Mesenchymal stem cell (in vitro differentiated cells and primary cell): Measurements from ENCODE around the gene PTPRD.
A peak's percentile ranks its signal among the peaks of the same experiment; 100 is the strongest.

Source experiments
- DNase-seq: peaks from one replicate; pipeline ENCODE4 v3.0.0-alpha.2; 2013
- H2AFZ ChIP-seq: one replicate; pipeline ENCODE4 v1.6.1; 2013; ENCODE audit warnings: low read depth, mild to moderate bottlenecking, control low read depth, inconsistent platforms, low read length, moderate library complexity
- H2AK5ac ChIP-seq: 2 replicates; pipeline ENCODE4 v1.6.1; 2013; ENCODE audit warnings: low read length, moderate library complexity, mild to moderate bottlenecking, inconsistent platforms; ENCODE audit not compliant: severe bottlenecking
- H2BK120ac ChIP-seq: one replicate; pipeline ENCODE4 v1.6.1; 2013; ENCODE audit warnings: low read depth, mild to moderate bottlenecking, inconsistent platforms, low read length, moderate library complexity
- H2BK12ac ChIP-seq, 2 experiments: one replicate each; pipeline ENCODE4 v1.6.1; 2013; ENCODE audit warnings: inconsistent platforms in 2 of 2, low read length in 2 of 2, mild to moderate bottlenecking in 2 of 2, moderate library complexity in 2 of 2, control low read depth in 1 of 2
- H2BK15ac ChIP-seq: one replicate; pipeline ENCODE4 v1.6.1; 2013; ENCODE audit warnings: mild to moderate bottlenecking, low read depth, inconsistent platforms; ENCODE audit not compliant: poor library complexity, severe bottlenecking
- H2BK5ac ChIP-seq: 2 replicates; pipeline ENCODE4 v1.6.1; 2013; ENCODE audit warnings: low read depth, mild to moderate bottlenecking, low read length, control low read depth, inconsistent platforms; ENCODE audit not compliant: poor library complexity, severe bottlenecking
- H3K14ac ChIP-seq, 2 experiments: one replicate each; pipeline ENCODE4 v1.6.1; 2013; ENCODE audit warnings: inconsistent platforms in 2 of 2, low read length in 2 of 2, control low read depth in 1 of 2, mild to moderate bottlenecking in 1 of 2, moderate library complexity in 1 of 2
- H3K18ac ChIP-seq, 2 experiments: one replicate each; pipeline ENCODE4 v1.6.1; 2013; ENCODE audit warnings: inconsistent platforms in 2 of 2, low read length in 2 of 2, control low read depth in 1 of 2, low read depth in 1 of 2, mild to moderate bottlenecking in 1 of 2
- H3K23ac ChIP-seq, 2 experiments: one replicate each; pipeline ENCODE4 v1.6.1; 2013; ENCODE audit warnings: inconsistent platforms in 2 of 2, low read length in 2 of 2, mild to moderate bottlenecking in 2 of 2, moderate library complexity in 2 of 2, control low read depth in 1 of 2
- H3K27ac ChIP-seq: 2 replicates; pipeline ENCODE4 v1.5.1; 2013; ENCODE audit warnings: mild to moderate bottlenecking, moderate library complexity, low read length, control low read depth, inconsistent platforms; ENCODE audit not compliant: poor library complexity, severe bottlenecking
- H3K27me3 ChIP-seq, 2 experiments: 2 replicates each; pipeline versions ENCODE4 v1.6.1 to v1.7.0; 2013; ENCODE audit warnings: low read length in 2 of 2, mild to moderate bottlenecking in 2 of 2, moderate library complexity in 2 of 2, control low read depth in 1 of 2, inconsistent platforms in 1 of 2; ENCODE audit not compliant: control insufficient read depth in 1 of 2, insufficient read depth in 1 of 2
- H3K36me3 ChIP-seq, 2 experiments: 2 replicates each; pipeline versions ENCODE4 v1.6.1 to v1.7.0; 2013; ENCODE audit warnings: low read length in 2 of 2, control low read depth in 1 of 2, inconsistent platforms in 1 of 2, low read depth in 1 of 2, mild to moderate bottlenecking in 1 of 2; ENCODE audit not compliant: insufficient read depth in 2 of 2, control insufficient read depth in 1 of 2
- H3K4ac ChIP-seq, 2 experiments: one replicate each; pipeline ENCODE4 v1.6.1; 2013; ENCODE audit warnings: inconsistent platforms in 2 of 2, low read length in 2 of 2, mild to moderate bottlenecking in 2 of 2, moderate library complexity in 2 of 2, control low read depth in 1 of 2, low read depth in 1 of 2
- H3K4me1 ChIP-seq: 2 replicates; pipeline ENCODE4 v1.6.1; 2013; ENCODE audit warnings: low read depth, low read length, control low read depth; ENCODE audit not compliant: control insufficient read depth, insufficient read depth
- H3K4me2 ChIP-seq: 2 replicates; pipeline ENCODE4 v1.6.1; 2013; ENCODE audit warnings: low read length, mild to moderate bottlenecking, inconsistent platforms; ENCODE audit not compliant: poor library complexity, severe bottlenecking
- H3K4me3 ChIP-seq, 2 experiments: 2 replicates each; pipeline versions ENCODE4 v1.5.1 to v1.7.0; 2013; ENCODE audit warnings: low read length in 2 of 2, mild to moderate bottlenecking in 2 of 2, control low read depth in 1 of 2, low read depth in 1 of 2; ENCODE audit not compliant: insufficient read depth in 1 of 2
- H3K79me1 ChIP-seq: replicated peaks from 2 replicates; pipeline ENCODE4 v1.6.1; 2013; ENCODE audit warnings: mild to moderate bottlenecking, control low read depth, low read length, inconsistent platforms; ENCODE audit not compliant: poor library complexity, severe bottlenecking
- H3K9ac ChIP-seq: 2 replicates; pipeline ENCODE4 v1.7.0; 2013; ENCODE audit warnings: mild to moderate bottlenecking, low read length, moderate library complexity
- H3K9me3 ChIP-seq: 2 replicates; pipeline ENCODE4 v1.7.0; 2013; ENCODE audit warnings: mild to moderate bottlenecking, low read length; ENCODE audit not compliant: control insufficient read depth
- H4K8ac ChIP-seq: one replicate; pipeline ENCODE4 v1.6.1; 2013; ENCODE audit warnings: inconsistent platforms, mild to moderate bottlenecking, low read length, moderate library complexity
- H4K91ac ChIP-seq: one replicate; pipeline ENCODE4 v1.6.1; 2013; ENCODE audit warnings: mild to moderate bottlenecking, low read length, inconsistent platforms
- WGBS: methylation state at CpG from one replicate; pipeline ENCODE4 v1.1.7; 2013; ENCODE audit warnings: mixed read lengths; 5-methylcytosine and 5-hydroxymethylcytosine counted together

Gene PTPRD

DNA sequence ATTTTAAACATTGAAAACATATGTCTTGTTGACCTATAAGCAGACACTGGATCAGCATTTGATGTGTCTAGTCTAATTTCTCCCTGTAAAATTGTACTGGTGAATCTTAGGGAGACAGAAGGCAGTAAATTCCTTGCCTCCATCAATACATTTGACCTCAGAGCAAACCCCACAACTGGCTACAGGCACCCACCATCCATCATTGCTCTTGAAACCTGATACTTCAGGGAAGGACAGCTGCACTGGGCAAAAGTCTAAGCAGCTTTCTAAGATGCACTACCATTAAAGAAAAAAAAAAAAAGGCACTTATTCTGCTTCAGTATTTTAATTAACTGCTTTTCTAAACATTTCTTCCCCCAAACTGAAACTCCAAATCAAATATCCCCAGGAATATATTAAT, 1761.9 kb downstream of the PTPRD start:
- Histone ChIP-seq H3K4ac (no peak overlapping the region), H2AK5ac (no peak overlapping the region), H2BK12ac (no peak overlapping the region), H3K18ac (no peak overlapping the region), H2AFZ (no peak overlapping the region), H3K23ac (no peak overlapping the region), H3K79me1 (peaks cover 14% of the 10 kb centered on the region), H3K27me3 (no peaks in the 10 kb centered on the region), H3K4me1 (no peaks in the 10 kb centered on the region), H4K8ac (no peak overlapping the region), H3K27ac (no peak overlapping the region), H2BK5ac (no peak overlapping the region), H3K36me3 (no peaks in the 10 kb centered on the region), H3K9ac (no peak overlapping the region), H4K91ac (no peak overlapping the region), H2BK15ac (no peak overlapping the region), H3K14ac (no peak overlapping the region), H3K4me3 (no peak overlapping the region), H3K9me3 (no peaks in the 10 kb centered on the region), H2BK120ac (no peak overlapping the region), H3K4me2 (no peak overlapping the region)
- DNase-seq = no peak

DNA sequence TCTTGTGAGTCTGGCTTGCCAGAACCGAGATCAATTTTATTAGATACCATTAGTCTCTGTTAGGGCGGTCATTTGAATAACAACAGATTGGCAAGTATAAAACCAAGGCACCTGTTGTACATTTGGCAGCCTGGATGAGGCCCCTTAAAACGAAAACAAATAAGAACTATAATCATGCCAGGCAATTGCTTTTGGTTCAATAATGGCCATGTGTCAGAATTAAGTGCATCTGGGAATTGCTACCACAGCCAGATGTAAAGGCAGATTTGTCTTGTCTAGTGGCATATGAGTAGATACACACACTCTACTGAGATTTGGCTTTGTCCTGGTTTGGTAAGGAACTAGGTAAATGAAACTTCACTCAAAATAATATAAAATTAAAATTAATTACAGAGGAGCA, 1767.0 kb downstream of the PTPRD start:
- Histone ChIP-seq H3K27me3 (no peaks in the 10 kb centered on the region), H3K9me3 (no peaks in the 10 kb centered on the region), H3K27ac (no peak overlapping the region), H3K23ac (no peak overlapping the region), H3K79me1 (peaks cover 27% of the 10 kb centered on the region), H4K8ac (no peak overlapping the region), H3K36me3 (no peaks in the 10 kb centered on the region), H2BK12ac (no peak overlapping the region), H3K14ac (no peak overlapping the region), H2BK5ac (no peak overlapping the region), H3K9ac (no peak overlapping the region), H3K4ac (no peak overlapping the region), H2AK5ac (no peak overlapping the region), H3K4me2 (no peak overlapping the region), H2BK120ac (no peak overlapping the region), H3K4me3 (no peak overlapping the region), H3K18ac (no peak overlapping the region), H4K91ac (no peak overlapping the region), H2AFZ (no peak overlapping the region), H2BK15ac (no peak overlapping the region), H3K4me1 (no peaks in the 10 kb centered on the region)
- 91% methylated on average over 3 of the region's 3 CpGs for WGBS
- DNase-seq = no peak

DNA sequence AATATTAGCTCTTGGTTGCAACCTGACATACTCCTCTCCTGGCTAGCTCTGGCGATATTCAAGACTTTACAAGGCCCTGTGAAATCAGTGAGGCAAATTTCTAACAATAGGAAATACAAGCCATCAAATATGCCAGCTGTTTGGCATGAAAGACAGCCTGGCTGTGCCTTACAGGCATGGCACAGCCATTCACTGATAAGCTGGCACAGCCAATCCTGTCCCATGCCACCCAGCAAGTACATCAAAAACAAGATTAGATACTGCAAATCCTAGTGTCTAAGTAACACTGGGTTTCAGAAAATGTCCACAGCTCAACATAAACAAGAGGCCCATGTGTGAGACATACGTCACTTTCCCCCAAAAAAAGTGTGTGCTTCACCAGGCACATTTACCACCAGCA, 1767.4 kb downstream of the PTPRD start:
- H3K14ac ChIP-seq = no peak overlapping the region
- H3K9me3 ChIP-seq = no peaks in the 10 kb centered on the region
- no peak overlapping the region for H3K9ac ChIP-seq
- no peak overlapping the region for H3K4me3 ChIP-seq
- H2BK15ac ChIP-seq = no peak overlapping the region
- no peak overlapping the region for H3K23ac ChIP-seq
- H2BK120ac ChIP-seq = no peak overlapping the region
- H2AK5ac ChIP-seq = peak overlapping the region; percentile 54
- H3K27ac ChIP-seq = no peak overlapping the region
- peaks cover 27% of the 10 kb centered on the region for H3K79me1 ChIP-seq
- no peak overlapping the region for H2BK5ac ChIP-seq
- no peak overlapping the region for H4K91ac ChIP-seq
- H3K36me3 ChIP-seq = no peaks in the 10 kb centered on the region
- no peak overlapping the region for H3K4me2 ChIP-seq
- no peak overlapping the region for H2AFZ ChIP-seq
- no peaks in the 10 kb centered on the region for H3K27me3 ChIP-seq
- no peak overlapping the region for H4K8ac ChIP-seq
- no peaks in the 10 kb centered on the region for H3K4me1 ChIP-seq
- 84% methylated on average over 2 of the region's 2 CpGs for WGBS
- DNase-seq = no peak
- no peak overlapping the region for H2BK12ac ChIP-seq
- peak overlapping the region in 1 of 2 experiments; percentile 12 for H3K18ac ChIP-seq
- H3K4ac ChIP-seq = no peak overlapping the region

DNA sequence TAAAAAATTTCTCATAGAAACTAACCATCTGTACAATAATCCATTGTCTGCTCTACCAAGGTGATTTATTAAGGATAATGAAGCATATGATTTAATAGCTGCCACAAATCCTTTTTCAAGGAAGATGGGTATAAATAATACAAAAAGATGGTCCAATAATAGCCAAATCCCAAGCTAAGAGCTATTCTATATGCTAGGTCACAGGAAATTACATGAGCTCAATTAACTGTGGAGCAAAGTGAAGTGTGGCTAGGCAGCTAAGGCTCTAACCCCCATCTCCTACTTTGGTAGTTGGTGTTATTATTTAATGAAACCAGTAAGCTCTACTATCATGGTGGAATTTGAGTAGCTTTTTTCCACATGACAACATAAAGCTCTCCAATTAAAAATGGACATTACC, 1768.3 kb downstream of the PTPRD start:
- Histone ChIP-seq H3K4me3 (no peak overlapping the region), H3K27me3 (no peaks in the 10 kb centered on the region), H3K9ac (no peak overlapping the region), H3K18ac (no peak overlapping the region), H3K4me2 (no peak overlapping the region), H3K4ac (no peak overlapping the region), H2AK5ac (no peak overlapping the region), H3K36me3 (no peaks in the 10 kb centered on the region), H3K14ac (no peak overlapping the region), H2BK120ac (no peak overlapping the region), H3K27ac (no peak overlapping the region), H2BK5ac (no peak overlapping the region), H3K9me3 (no peaks in the 10 kb centered on the region), H3K4me1 (no peaks in the 10 kb centered on the region), H2AFZ (no peak overlapping the region), H3K23ac (no peak overlapping the region), H4K8ac (no peak overlapping the region), H2BK15ac (no peak overlapping the region), H2BK12ac (no peak overlapping the region), H3K79me1 (peaks cover 25% of the 10 kb centered on the region), H4K91ac (no peak overlapping the region)
- no peak for DNase-seq
